GM21786 (cell line): Measurements from ENCODE around the gene PRPF39.
A peak's percentile ranks its signal among the peaks of the same experiment; 100 is the strongest.

Source experiments
- ATAC-seq: cut with Tn5 transposase; IDR thresholded peaks from one replicate; pipeline ENCODE4 v1.9.1; 2021; ENCODE audit not compliant: unreplicated experiment

The PRPF39 gene, protein sequence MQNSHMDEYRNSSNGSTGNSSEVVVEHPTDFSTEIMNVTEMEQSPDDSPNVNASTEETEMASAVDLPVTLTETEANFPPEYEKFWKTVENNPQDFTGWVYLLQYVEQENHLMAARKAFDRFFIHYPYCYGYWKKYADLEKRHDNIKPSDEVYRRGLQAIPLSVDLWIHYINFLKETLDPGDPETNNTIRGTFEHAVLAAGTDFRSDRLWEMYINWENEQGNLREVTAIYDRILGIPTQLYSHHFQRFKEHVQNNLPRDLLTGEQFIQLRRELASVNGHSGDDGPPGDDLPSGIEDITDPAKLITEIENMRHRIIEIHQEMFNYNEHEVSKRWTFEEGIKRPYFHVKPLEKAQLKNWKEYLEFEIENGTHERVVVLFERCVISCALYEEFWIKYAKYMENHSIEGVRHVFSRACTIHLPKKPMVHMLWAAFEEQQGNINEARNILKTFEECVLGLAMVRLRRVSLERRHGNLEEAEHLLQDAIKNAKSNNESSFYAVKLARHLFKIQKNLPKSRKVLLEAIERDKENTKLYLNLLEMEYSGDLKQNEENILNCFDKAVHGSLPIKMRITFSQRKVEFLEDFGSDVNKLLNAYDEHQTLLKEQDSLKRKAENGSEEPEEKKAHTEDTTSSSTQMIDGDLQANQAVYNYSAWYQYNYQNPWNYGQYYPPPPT

DNA sequence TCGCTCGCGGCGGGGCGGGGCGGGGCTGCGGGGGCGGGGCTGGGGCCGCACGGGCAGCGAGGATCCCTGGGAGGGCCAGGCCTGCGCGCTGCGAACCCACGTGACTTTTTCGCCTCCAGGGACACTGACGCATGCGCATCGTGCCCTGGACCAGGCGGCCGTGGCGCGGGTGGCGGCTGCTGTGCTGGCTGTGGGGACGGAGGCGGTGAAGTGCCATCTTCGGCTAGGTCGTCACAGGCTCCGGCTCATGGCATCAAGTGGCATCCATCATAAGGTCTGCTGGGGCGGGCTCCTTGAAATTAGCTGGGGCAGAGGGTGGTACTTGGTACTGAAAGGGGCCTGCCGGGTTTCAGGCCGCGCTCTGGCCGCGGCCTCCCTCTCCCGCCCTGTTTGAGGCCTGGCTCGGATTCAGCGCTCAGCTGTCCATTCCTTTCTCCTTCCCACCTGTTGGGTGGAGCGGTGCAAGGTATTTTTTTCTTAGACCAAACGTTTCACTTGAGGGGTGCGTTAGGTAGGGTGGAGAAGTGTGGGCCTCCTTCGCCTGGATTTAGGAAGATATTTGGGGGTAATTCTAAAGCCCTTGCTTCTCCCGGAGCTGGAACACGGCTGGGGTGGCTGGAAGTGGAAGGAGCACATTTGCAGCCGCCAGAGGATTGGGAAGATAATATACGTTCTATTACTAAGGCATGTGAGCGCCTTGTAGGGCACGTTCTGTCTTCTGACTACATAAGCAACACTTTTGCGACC, at the start of gene PRPF39:
Gene PRPF39, plus strand, starts transcription at position 141 of the 747 bp plus-strand sequence. CDS start 11,124 bp downstream, outside the sequence.
- ATAC-seq, result peak; percentile 94

DNA sequence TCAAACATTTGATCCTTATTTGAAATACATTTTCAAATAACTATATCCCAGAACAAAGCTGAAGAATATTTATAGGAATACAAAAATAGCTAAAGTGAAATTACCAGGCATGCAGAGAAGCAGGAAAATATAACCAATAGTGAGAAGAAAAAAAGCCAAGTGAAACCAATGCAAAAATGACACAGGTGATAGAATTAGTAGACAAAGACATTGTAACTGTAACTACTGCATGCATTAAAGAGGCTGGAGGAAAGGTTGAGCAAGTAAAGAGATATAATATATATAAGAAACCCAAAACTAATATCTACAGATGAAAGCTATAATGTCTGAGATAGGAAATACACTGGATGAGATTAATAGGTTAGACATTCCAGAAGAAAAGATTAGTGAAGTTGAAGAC, 49.2 kb upstream of the PRPF39 start:
- ATAC-seq, result no peak

DNA sequence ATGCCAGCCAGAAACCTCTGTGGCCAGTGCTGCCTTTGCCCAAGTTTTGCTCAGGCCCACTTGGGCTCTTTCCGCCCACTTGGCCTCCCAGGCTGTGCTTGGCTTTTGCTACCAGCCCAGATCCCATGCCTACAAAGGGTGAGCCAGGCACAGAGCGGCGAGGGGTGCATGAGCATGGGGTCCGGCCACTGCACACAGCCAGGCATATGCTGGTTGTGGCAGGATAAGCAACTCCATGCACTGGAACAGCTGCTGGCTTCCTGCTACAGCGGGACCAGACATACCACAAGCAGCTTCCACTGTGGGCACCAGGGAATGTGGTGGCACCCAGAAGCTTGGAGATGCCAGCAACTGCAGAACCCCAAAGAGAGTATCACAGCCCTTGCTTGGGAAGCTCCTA, 45.7 kb upstream of the PRPF39 start:
- ATAC-seq, result no peak

DNA sequence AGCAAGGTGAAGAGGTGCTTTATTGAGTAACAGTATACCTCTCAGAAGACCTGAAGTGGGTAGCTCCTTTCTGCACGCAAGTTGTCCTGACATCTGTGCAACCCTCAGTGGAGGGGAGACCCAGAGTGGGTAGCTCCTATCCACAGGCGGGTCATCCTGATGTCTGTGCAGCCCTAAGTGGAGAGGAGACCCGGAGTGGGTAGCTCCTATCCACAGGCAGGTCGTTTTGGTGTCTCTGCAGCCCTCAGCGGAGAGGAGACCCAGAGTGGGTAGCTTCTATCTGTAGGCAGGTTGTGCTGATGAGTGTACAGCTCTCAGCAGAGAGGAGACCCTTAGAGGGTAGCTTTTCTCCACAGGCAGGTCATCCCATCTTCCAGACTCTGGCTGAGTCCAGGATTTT, 45.1 kb upstream of the PRPF39 start:
- ATAC-seq, result no peak

DNA sequence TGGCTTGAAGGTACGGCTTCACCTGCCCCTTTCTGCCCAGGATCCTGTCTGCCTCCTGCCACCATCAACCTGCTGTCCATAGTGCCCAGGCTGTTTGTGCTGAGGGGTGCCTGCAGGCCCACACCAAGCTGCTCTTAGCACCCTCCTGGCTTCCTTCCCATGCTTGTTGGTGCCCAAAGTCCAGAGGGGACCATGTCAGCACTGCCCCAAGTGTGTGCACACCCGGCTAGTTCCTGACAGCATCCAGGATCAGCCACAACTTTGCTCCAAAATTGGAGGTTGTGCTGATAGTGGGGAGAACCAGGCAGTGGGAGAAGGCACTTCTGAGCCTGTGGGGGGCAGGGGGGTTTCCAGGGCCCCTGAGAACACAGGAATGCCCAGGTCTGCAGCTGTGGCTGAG, 44.5 kb upstream of the PRPF39 start:
- ATAC-seq, result no peak

DNA sequence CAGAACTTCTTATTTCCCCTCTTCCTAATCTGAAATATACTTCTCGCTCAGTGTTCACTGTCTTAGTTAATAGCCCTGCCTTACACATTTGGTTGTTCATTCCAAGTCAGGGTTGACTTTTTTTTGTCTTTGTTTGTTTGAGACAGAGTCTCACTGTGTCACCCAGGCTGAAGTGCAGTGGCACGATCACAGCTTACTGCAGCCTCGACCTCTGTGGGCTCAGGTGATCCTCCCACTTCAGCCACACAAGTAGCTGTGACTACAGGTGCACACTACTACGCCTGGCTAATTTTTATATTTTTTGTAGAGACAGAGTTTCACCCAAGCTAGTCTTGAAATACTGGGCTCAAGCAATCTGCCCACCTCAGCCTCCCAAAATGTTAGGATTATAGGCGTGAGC, 42.3 kb upstream of the PRPF39 start:
- no peak for ATAC-seq

DNA sequence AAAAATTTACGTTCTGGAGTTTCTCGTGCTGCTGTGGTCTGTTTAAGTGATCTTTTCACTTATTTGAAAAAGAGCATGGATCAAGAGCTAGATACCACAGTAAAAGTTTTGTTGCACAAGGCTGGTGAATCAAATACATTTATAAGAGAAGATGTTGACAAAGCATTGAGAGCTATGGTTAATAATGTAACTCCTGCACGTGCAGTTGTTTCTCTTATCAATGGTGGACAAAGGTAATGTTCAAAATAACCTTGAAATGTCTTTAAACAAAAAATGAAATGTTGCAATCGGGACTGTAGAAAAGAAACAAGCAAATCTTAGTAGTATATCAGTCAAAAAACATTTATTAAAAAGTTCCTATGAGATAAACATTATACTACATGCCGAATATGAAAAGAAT, 39.3 kb upstream of the PRPF39 start:
- ATAC-seq, result no peak

DNA sequence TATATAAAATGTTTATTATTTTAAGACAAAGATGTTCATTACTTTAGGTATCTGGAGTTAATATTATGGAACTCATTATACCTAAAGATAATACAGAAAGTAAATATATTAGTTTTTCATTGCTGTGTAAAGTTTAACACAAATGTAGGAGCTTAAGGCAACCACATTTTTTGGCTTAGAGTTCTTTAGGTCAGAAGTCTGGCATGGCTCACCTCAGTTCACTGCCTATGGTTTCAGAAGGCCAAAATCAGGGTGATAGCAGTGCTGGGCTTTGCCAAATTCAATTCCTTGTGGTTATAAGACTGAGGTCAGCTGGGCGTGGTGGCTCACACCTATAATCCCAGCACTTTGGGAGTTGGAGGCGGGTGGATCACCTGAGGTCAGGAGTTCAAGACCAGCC, 35.5 kb upstream of the PRPF39 start:
- no peak for ATAC-seq

DNA sequence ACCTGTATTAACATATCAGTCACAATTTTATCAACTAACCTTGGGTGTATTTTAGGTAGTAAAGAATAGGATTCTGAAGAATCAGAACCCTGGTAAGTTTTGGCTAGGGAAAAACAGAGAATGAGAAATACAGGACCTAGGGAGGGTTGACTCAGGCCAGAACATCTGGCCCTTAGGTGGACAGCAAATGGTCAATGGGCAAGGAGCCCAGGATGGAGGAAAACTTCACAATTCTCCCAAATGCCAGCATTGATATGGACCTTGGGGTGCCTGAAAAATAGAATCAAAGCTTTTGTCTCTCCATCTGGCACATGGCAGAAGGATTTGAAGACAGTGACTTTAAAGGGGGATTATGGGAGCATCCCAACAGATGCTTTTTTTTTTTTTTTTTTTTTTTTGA, 32.7 kb upstream of the PRPF39 start:
- ATAC-seq, result no peak

DNA sequence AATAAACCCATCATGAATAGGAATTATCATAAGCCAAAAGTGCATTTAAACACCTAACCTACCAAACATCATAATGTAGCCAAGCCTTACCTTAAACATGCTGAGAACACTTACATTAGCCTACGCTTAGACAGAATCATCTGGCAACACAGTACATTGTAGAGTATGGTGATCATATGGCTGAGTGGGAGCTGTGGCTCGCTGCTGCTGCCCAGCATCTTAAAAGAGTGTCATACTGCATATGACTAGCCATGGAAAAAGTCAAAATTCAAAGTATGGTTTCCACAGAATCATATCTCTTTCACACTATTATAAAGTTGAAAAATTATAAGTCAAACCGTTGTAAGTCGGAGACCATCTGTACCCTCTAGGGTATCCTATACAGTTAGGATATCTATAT, 32.0 kb upstream of the PRPF39 start:
- ATAC-seq, result no peak

DNA sequence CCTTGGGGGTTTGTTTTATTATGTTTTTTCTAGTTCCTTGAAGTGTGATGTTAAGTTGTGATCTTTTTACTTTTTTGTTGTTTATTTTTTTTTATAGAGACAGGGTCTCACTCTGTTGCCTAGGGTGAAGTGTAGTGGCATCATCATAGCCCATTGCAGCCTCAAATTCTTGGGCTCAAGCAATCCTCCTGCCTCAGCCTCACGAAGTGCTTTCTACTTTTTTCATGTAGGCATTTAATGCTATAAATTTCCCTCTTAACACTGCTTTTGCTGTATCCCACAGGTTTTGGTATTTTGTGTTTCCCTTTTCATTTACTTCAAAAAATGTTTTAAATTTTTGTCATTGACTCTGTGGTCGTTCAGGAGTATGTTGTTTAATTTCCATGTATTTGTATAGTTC, 26.6 kb upstream of the PRPF39 start:
- no peak for ATAC-seq

DNA sequence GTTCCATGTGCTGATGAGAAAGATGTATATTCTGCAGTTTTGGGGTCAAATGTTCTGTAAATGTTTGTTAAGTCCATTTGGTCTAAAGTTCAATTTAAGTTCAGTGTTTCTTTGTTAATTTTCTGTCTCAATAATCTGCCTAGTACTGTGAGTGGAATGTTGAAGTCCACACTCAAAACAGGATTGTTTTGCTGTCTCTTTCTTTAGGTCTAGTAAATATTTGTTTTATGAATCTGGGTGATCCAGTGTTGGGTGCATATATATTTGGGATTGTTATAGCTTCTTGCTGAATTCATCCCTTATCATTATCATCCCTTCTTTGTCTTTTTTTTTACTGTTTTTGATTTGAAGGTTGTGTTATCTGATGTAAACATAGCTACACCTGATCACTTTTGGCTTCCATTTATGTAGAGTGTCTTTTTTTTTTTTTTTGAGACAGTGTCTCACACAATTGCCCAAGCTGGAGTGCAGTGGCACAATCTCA, 26.0 kb upstream of the PRPF39 start:
- ATAC-seq, result no peak

DNA sequence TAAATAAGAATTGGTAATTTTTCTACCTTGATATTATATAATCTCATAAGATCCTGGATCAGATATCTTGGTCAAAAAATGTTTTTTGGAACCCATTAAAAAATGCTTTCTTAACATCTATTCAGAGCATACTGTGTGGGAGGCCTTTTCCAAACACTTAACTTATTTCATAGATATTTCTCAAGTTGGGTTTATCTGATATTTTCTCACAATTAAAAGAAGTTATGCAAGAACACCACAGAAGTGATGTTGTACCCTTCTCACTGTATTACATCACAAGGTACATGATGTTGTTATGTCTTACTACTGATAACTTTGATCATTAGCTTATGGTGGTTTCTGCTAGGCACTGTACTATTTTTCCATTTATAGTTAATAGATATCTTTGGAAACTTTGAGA, 23.4 kb upstream of the PRPF39 start:
- no peak for ATAC-seq

DNA sequence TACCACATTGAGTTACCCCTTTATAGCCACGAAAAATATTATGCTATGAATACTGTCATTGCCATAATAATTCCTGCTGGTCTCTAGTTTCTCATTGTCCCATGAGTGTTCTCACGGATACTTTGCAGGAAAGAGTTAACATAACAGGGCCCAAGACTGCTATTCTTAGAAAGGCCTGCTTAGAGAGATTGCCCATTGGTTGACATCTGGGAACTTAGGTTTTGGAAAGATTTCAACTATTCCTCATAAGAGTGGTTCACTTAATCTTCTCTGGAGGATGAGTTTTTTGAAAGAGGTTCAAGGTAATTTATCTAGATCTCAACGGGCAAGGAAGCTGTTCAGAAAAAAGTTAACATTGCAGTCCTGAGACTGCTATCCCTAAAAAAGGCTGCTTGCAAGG, 18.4 kb upstream of the PRPF39 start:
- no peak for ATAC-seq

DNA sequence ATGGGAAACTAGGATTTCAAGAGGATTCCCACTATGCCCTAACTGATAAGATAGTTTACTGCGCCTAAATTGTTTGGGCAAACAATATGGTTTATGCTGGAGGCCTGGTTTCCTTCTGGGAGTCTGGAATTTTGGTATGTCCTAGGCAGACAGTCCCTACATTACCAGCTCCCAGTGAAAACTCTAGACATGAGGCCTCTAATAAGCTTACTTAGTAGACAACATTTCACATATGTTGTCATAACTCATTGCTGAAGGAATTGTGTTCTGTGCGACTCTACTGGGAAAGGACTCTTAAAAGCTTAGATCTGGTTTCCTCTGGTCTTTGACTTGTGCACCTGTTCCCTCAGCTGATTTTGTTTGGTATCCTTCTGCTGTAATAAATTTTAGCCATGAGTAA, 18.0 kb upstream of the PRPF39 start:
- no peak for ATAC-seq

DNA sequence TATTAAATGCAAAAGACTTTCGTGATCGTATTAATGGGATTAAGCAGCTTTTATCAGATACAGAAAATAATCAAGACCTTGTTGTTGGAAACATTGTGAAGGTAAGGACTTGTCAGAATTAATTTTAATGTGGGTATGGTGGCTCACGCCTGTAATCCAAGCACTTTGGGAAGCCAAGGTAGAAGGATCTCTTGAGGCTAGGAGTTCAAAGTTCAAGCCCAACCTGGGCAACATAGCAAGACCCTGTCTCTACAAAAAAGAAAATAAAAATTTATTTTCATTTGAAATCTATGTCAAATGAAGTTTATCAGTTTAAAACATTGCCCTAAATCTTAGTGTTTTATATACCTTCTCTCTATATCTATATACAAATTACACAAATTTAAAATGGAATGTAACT, 17.2 kb upstream of the PRPF39 start:
- no peak for ATAC-seq

DNA sequence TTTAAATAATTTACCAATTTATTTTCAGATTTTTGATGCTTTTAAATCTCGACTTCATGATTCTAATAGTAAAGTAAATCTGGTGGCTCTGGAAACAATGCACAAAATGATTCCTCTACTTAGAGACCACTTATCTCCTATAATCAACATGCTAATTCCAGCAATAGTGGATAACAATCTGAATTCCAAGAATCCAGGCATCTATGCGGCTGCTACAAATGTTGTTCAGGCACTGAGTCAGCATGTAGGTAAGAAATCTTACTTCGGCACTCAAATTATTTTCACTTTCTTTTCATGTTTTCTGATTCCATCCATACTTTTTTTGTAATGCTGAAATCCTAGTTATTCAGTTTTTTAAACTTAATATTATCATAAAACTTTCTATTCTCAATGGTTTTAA, 15.5 kb upstream of the PRPF39 start:
- ATAC-seq, result no peak

DNA sequence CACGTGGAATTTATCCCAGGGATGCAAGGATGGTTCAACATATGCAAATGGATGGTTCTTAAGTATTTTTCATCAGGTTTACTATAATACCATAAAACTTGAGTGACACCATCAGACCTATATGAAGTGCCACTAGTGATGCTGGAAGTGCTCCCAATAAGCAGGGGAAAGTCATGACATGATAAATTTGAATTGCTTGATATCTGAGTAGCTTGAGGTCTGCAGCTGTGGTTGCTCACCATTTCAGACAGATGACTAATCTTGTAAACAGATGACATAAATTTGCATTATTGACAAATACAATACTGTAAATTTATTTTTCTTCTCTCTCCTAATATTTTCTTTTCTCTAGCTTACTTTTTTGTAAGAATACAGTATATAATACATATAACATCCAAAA, 13.7 kb upstream of the PRPF39 start:
- ATAC-seq, result no peak

DNA sequence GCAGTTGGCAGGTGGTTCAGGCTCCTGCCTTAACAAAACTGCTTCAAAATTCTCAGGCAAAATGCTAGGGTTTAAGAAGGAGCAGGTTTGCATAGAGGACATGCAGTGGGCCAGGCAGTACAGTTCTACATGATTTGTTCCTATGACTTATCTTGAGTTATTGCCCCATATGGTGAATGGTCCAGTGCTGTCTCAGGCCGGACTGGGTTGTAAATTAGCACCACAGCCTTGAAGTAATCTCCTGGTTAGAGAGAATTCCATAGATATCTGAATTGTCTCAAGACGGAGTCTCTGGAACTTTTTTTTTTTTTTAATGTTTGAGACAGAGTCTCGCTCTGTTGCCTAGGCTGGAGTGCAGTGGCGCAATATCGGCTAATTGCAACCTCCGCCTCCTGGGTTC, 11.8 kb upstream of the PRPF39 start:
- no peak for ATAC-seq

DNA sequence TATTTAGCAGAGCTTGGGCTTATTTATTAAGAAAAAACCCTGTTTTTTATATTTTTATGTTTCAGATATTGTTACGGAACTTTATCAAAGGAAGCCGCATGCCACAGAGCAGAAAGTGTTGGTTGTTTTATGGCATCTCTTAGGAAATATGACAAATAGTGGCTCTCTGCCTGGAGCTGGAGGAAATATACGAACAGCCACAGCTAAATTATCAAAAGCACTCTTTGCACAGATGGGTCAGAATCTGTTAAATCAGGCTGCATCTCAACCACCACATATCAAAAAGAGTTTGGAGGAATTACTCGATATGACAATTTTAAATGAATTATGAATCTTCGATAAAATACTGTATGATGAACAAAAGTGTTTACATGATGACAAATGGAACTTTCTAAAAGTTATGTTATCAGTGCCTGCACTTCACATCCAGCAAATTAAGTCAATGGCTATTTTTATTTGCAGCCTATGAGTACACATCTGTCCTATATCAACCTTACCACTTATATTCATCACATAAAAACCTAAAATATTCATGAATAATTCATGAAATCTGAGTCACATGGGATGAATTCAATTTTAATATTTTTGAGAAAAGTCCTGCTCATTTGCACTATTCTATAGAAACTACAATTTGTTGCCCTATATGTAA, 10.6 kb upstream of the PRPF39 start:
- ATAC-seq, result no peak

DNA sequence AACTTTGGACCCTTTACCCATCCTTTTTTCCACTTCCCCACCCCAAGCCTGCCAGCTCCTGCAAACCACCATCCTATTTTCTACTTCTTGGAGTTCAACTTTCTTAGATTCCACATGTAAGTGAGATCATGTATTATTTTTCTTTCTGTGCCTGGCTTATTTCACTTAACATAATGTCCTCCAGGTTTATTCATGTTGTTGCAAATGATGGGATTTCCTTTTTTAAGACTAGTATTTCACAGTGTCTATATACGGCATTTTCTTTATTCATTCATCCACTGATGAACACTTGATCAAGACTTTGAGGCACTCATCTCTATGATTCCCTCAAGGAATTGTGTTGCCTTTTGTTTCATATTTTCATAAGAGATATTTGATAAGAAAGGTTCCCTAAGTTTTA, 5.6 kb upstream of the PRPF39 start:
- no peak for ATAC-seq
